Loucy (cell line): ENCODE results near the gene LRRC23.
"Not testable (repeated sequence)": the region's sequence is repeated elsewhere in the genome, so short reads cannot be mapped to it uniquely, and the experiment has no call there.

Experiments
- H2AFZ ChIP-seq: fragments of 200-600 bp; sonication (generic); 2 replicates; pipeline ENCODE4 v1.6.0; 2016; ENCODE audit warnings: antibody characterized with exemption, mild to moderate bottlenecking, low read length, moderate library complexity
- H3F3A ChIP-seq: fragments of 200-600 bp; 2 replicates; pipeline ENCODE4 v1.6.0; 2016; ENCODE audit warnings: antibody characterized with exemption, low read depth, mild to moderate bottlenecking
- H3K27me3 ChIP-seq: fragments of 200-600 bp; sonication (generic); 2 replicates; pipeline ENCODE4 v1.6.1; 2014; ENCODE audit warnings: low read length, mild to moderate bottlenecking; ENCODE audit not compliant: insufficient read depth, poor library complexity, severe bottlenecking
- H3K36me3 ChIP-seq: fragments of 200-600 bp; sonication (generic); 2 replicates; pipeline ENCODE4 v1.6.1; 2016; ENCODE audit warnings: low read length; ENCODE audit not compliant: insufficient read depth
- H3K4me1 ChIP-seq: fragments of 200-600 bp; sonication (generic); 2 replicates; pipeline ENCODE4 v1.5.1; 2014; ENCODE audit warnings: low read length, mild to moderate bottlenecking; ENCODE audit not compliant: insufficient read depth, poor library complexity, severe bottlenecking
- H3K4me2 ChIP-seq: fragments of 200-600 bp; sonication (generic); 2 replicates; pipeline ENCODE4 v1.6.0; 2014; ENCODE audit warnings: antibody characterized with exemption, low read length, low read depth, mild to moderate bottlenecking; ENCODE audit not compliant: poor library complexity, severe bottlenecking
- H3K4me3 ChIP-seq: fragments of 200-600 bp; sonication (generic); 2 replicates; pipeline ENCODE4 v1.5.1; 2014; ENCODE audit warnings: low read length, mild to moderate bottlenecking, mixed read lengths; ENCODE audit not compliant: poor library complexity, severe bottlenecking
- H3K79me2 ChIP-seq: fragments of 200-600 bp; sonication (generic); 2 replicates; pipeline ENCODE4 v1.6.1; 2014; ENCODE audit warnings: low read length; ENCODE audit not compliant: insufficient read depth
- H3K9ac ChIP-seq: fragments of 200-600 bp; sonication (generic); 2 replicates; pipeline ENCODE4 v1.6.0; 2014; ENCODE audit warnings: mild to moderate bottlenecking, low read depth, low read length, moderate library complexity; ENCODE audit not compliant: poor library complexity, severe bottlenecking
- H3K9me2 ChIP-seq: fragments of 200-600 bp; sonication (generic); replicated peaks from 2 replicates; pipeline ENCODE4 v1.6.1; 2016; ENCODE audit warnings: low read depth, low read length, mixed read lengths
- H3K9me3 ChIP-seq: fragments of 200-600 bp; sonication (generic); 2 replicates; pipeline ENCODE4 v1.6.1; 2014; ENCODE audit warnings: mild to moderate bottlenecking, antibody characterized with exemption, low read length, low read depth; ENCODE audit not compliant: insufficient read depth
- H4K20me1 ChIP-seq: fragments of 200-600 bp; sonication (generic); 2 replicates; pipeline ENCODE4 v1.6.0; 2014; ENCODE audit warnings: antibody characterized with exemption, low read length, mild to moderate bottlenecking; ENCODE audit not compliant: insufficient read depth, poor library complexity, severe bottlenecking
- CTCF ChIP-seq: fragments of 200-600 bp; sonication (generic); conservative IDR thresholded peaks from 2 replicates; pipeline ENCODE4 v1.5.1; 2014; ENCODE audit warnings: mild to moderate bottlenecking, antibody characterized with exemption, low read length
- EZH2phosphoT487 ChIP-seq: fragments of 200-600 bp; IDR thresholded peaks from 2 replicates; pipeline ENCODE4 v1.6.1; 2018; ENCODE audit warnings: antibody characterized with exemption, mild to moderate bottlenecking, moderate library complexity, borderline replicate concordance

The LRRC23 gene

GRCh38 chr12:6883683-6884082 is 20.9 kb upstream of the LRRC23 start:
- H3K79me2 ChIP-seq: no peaks in the 10 kb centered on the region
- H2AFZ ChIP-seq: no peak overlapping the region
- H3K4me2 ChIP-seq: no peak overlapping the region
- H3K27me3 ChIP-seq: no peaks in the 10 kb centered on the region
- H3K9me2 ChIP-seq: no peaks in the 10 kb centered on the region
- H3K4me3 ChIP-seq: no peak overlapping the region
- no peaks in the 10 kb centered on the region for H3K36me3 ChIP-seq
- no peak overlapping the region for H3K9ac ChIP-seq
- no peaks in the 10 kb centered on the region for H4K20me1 ChIP-seq
- no peak for TF ChIP-seq EZH2phosphoT487
- no peaks in the 10 kb centered on the region for H3F3A ChIP-seq
- H3K4me1 ChIP-seq: no peaks in the 10 kb centered on the region
- no peaks in the 10 kb centered on the region for H3K9me3 ChIP-seq

- H3K36me3 ChIP-seq: no peaks in the 10 kb centered on the region
- no peaks in the 10 kb centered on the region for H3K27me3 ChIP-seq
- no peak overlapping the region for H3K9ac ChIP-seq
- no peaks in the 10 kb centered on the region for H4K20me1 ChIP-seq
- no peaks in the 10 kb centered on the region for H3K4me1 ChIP-seq
- H3K4me2 ChIP-seq: no peak overlapping the region
- H3K9me2 ChIP-seq: no peaks in the 10 kb centered on the region
- TF ChIP-seq CTCF: no peak
- H3F3A ChIP-seq: no peaks in the 10 kb centered on the region
- H3K9me3 ChIP-seq: no peaks in the 10 kb centered on the region
- no peak overlapping the region for H3K4me3 ChIP-seq
- no peaks in the 10 kb centered on the region for H3K79me2 ChIP-seq
- no peak overlapping the region for H2AFZ ChIP-seq
Observed at GRCh38 chr12:6884539-6884938, 20.1 kb upstream of the LRRC23 start.

GRCh38 chr12:6886206-6886999 is 18.2 kb upstream of the LRRC23 start:
- H4K20me1 ChIP-seq, H3K79me2 ChIP-seq, H3K4me3 ChIP-seq, H3K4me2 ChIP-seq, H3K9ac ChIP-seq, H3K4me1 ChIP-seq, H3K36me3 ChIP-seq, H2AFZ ChIP-seq, H3K9me3 ChIP-seq, H3K9me2 ChIP-seq, H3K27me3 ChIP-seq, H3F3A ChIP-seq: not testable (repeated sequence)

- no peak overlapping the region for H3K9ac ChIP-seq
- no peak overlapping the region for H3K4me2 ChIP-seq
Observed at GRCh38 chr12:6887460-6887859, 17.2 kb upstream of the LRRC23 start.

More at GRCh38 chr12:6887460-6887859, 17.2 kb upstream of the LRRC23 start:
- Histone ChIP-seq H3K27me3 (no peaks in the 10 kb centered on the region), H3F3A (0 out of 2 replicates have a peak, but pooled peaks cover 2% of the 10 kb centered on the region), H3K4me1 (peaks cover 19% of the 10 kb centered on the region), H2AFZ (no peak overlapping the region), H3K36me3 (no peaks in the 10 kb centered on the region), H3K9me3 (no peaks in the 10 kb centered on the region), H3K79me2 (peaks cover 10% of the 10 kb centered on the region; the same call in 1 of the 2 replicates), H3K9me2 (no peaks in the 10 kb centered on the region), H3K4me3 (no peak overlapping the region), H4K20me1 (no peaks in the 10 kb centered on the region)
- TF ChIP-seq CTCF (no peak), EZH2phosphoT487 (no peak)
